Stimulated activated CD8-positive, alpha-beta memory T cell treated with anti-CD3 and anti-CD28 coated beads, Interleukin-15, amount 100 ng/mL, for 24 hours (primary cell): Measurements from ENCODE around the gene AGPAT1.
A peak's percentile ranks its signal among the peaks of the same experiment; 100 is the strongest.
"Not testable (repeated sequence)": the region's sequence is repeated elsewhere in the genome, so short reads cannot be mapped to it uniquely, and the experiment has no call there.

Experiments used
- DNase-seq: peaks from one replicate; pipeline ENCODE4 v3.0.0-alpha.2; 2020; ENCODE audit warnings: low read depth

AGPAT1 gene

GRCh38 chr6:32148289-32149091, 27.4 kb downstream of the AGPAT1 start:
- DNase-seq, result peak; percentile 32

DNA sequence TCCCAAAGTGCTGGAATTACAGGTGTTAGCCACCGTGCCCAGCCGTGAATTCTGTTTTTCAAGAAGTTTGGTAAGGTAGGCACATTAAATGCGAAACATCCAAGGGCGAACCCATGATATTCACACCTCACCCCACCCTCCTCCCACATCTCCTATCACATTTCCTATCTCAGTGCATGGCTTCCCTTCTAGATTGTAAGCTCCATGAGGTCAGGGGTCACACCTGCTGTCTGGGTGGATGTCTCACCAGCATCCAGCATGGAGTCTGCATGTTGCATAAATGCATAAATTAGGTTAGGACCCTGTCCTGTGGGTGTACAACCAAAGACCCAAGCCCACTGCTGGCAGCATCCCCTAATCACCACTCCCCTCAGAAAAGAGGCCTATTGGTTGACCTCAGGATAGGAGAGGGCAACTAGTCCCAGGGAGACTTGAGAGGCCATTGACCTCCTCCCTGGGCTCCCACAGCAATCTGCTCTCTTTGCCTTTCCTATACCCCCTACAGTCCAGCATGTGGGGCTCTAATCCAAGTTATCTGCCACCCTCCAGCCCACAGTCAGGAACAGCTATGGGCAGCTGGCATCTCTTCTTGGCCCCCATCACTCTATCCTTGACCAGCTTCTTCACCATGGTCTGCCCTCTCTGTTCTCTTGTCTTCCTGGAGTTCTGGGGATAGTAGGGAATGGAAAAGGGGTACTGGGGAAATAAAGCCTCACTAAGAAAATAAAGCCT, 28.3 kb downstream of the AGPAT1 start:
- DNase-seq, result no peak

- DNase-seq, result no peak
Observed at GRCh38 chr6:32146687-32147086, 29.2 kb downstream of the AGPAT1 start.

- no peak for DNase-seq
Observed at GRCh38 chr6:32146287-32146686, 29.6 kb downstream of the AGPAT1 start.

DNA sequence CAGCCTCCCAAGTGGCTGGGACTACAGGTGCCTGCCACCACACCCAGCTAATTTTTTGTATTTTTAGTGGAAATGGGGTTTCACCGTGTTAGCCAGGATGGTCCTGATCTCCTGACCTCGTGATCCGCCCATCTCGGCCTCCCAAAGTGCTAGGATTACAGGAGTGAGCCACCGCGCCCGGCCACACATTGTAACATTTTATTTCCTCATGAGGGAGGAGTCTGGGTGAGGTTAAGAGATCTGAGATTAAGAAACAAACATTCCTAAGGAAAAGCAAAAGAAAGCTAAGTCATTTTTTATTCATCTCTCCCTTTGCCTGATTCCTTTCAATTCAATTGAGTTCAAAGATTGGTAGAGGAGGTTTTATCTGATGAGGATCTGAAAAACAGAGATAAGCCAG, 31.6 kb downstream of the AGPAT1 start:
- DNase-seq, result not testable (repeated sequence)

DNA sequence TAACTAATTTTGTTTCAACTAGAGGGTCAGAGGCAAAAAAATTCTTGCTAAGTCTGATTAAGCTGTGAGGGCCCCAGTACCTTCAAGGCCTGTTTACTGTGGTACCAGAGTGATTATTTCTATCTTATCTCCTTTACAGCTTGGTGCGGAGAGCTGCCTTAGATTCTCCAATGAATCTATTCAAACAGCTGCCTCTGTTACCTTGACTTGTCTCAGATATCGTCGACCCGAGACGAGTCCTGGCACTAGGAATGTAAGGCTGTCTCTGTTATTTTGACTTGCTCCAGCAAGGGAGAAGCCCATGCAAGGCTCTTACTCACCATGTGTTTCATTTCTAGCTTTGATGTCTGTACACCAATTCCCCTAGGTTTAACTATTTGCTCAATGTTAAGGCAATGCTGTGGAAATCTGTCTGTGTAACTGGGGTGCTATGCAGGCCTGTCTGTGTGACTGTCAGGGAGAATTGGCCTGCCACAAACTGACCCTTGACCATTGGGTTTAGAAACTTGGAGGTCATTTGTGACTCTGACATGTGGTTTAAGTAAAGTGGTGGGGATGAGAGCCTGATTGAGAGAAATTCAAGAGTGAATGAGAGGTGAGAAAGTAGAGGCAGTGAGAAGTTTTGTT, 35.4 kb downstream of the AGPAT1 start:
- DNase-seq, result no peak

DNA sequence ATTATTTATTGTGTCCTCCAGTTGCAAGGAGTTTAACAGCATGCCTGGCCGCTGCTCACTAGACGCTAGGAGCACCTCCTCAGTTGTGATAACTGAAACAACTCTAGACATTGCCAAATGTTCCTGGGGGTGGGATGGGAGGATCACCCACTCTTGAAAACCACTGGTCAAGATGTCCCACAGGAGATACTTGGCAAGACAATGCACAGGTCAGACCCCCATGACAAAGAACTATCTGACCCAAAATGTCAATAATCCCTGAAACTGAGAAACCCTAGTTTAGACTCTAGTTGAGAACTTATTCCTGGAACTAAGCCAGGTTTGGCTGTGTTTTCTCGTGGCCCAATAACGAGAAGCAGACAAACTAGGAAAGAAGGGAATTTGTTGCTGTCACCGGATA, 36.3 kb downstream of the AGPAT1 start:
- no peak for DNase-seq

- DNase-seq, result no peak
Observed at GRCh38 chr6:32137454-32137853, 38.4 kb downstream of the AGPAT1 start.

DNA sequence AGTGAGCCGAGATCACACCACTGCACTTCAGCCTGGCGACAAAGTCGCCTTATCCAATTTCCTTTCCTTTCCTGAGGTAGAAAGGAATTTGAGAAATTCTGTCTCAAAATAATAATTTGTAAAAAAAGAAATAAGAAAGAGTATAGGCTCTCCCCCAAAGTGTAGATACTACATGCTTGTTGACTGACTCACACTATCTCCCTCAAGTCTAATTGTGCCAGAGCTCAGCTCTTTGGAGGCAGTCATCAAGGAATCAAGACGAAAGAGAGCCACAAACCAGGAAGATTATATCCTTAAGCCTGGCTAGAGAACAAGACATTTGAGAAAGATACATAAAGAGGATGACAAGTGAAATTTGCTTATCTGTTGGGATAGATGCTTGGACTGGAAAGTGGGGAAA, 42.1 kb downstream of the AGPAT1 start:
- DNase-seq, result no peak

DNA sequence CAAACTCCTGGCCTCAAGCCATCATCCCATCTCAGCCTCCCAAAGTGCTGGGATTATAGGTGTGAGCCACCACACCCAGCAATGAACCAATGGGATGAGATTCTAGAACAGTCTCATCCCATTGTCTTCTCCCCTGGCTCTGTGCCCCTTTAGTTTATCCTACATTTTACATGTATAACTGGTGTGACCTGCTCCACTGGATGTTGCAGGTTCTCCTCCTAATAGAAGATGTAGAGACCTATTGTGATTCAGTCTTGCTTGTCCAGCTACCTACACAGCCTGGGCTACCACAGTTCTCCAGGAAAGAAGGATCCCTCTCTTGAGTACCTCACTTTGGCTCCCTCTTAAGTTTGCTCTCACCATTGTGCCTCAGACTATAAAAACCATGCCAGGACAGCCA, 43.8 kb downstream of the AGPAT1 start:
- no peak for DNase-seq

- DNase-seq, result no peak
Observed at GRCh38 chr6:32131439-32131948, 44.4 kb downstream of the AGPAT1 start.

DNA sequence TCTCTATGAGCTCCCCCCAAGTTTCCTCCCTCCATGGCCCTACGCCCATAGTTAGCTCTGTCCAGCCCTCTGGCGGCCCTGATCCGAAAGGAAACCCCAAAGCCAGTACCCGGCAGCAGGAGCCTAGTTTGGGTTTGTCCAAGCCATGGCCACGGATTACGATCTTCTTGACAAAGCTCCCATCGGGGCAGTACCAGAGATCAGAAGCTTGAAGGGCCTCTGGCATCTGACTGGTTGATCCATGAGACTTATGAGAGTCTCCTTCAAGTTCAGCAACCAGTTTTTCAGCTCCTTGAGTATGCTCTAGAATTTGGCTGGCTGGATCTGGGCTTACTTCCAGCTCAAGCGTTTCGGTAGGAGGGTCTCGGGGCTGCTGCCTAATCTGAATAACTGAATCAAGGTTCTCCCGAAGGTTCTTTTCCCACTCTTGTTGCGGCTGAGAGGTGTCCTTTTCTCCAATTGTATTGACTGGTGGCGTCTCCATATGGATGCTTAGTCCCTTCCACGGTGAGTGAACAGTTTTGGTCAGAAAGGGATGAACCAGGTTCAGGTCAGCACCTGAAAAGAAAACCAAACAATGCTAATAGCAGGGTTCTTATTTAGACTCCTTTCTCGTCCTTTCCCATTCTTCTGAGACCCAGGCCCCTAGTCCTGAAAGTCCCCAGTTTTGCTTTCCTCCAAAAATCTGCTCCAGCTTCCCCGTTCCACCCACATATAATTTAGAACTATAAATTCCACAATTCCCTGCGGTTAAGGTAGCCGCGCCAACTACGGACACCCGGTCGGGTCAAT, 46.4 kb downstream of the AGPAT1 start:
- no peak for DNase-seq

DNA sequence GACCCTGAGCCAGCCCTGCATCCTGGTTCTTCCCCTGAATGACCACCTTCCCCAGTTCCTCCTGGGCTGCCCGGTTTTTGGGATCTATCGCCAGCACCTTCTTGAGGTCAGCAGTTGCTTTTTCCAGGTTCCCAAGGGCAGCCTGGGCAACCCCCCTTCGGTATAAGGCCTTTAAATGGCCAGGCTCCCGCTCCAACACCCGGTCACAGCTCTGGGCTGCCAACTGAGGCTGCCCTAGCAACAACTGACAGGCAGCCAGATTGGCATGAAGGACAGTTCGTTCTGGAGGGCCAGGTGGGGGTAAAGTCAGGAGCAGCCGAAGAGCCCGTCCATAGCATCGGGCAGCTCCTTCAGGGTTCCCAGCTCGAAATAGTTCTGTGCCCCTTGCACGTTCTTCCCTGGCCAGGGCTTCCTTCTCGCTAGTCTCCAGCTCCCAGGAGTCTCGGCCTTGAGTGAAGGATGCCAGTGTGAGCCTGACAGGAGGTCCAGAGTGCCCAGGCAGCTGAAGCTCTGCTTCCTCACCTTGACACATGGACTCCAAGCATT, 47.1 kb downstream of the AGPAT1 start:
- DNase-seq, result no peak

GRCh38 chr6:32127717-32128592, 47.9 kb downstream of the AGPAT1 start, which contains the start of gene ATF6B:
Gene ATF6B (minus strand): TSS chr6:32128246. CDS start chr6:32128207, 39 bp downstream.
- peak; percentile 85 for DNase-seq

DNA sequence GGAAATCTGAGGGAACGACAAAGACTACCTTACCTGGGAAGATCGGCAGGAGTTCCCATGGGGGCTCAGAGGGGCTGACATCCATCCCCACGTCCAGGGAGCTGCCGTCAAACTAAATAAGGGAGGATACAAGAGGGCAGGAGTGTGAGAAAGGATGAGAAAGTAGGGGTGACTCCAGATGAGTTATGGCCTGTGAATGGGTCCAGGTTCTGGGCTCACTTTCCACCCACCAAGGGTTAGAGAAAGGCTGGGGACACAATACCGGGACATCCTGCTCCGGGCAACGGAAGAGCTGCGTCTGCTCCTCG, 48.5 kb downstream of the AGPAT1 start:
- no peak for DNase-seq

DNA sequence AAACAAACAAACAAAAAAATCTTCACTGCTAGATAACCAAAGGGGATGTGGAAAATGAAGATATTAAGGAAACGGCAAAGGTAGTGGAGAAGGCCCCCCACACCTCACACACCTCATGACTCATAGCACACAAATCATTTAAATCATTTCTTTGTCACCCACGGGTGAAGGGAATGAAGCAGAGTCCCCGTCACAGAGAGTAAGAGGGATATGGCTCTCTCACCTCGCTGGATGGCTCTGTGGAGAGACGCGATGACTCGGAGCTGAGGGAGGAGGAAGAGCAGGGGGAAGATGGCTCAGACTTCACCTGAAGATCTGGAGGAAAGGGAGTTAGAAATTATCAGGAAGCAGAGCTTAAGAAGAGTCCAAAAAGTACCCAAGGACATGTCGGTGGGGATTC, 49.0 kb downstream of the AGPAT1 start:
- no peak for DNase-seq

DNA sequence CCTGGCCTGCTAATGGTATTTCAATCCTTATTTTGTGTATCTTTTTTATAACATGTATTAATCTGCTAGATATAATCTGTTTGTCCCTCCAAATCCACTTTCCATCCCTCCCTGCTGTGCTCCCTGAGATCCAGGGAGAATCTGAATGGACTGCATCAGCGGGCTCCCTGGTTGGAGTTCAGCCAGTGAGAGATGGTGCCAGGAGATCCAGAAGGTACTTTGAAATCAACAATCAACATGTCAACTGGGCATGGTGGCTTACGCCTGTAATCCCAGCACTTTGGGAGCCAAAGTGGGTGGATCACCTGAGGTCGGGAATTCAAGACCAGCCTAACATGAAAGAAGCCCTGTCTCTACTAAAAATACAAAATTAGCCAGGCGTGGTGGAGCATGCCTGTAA, 52.2 kb downstream of the AGPAT1 start:
- no peak for DNase-seq

DNA sequence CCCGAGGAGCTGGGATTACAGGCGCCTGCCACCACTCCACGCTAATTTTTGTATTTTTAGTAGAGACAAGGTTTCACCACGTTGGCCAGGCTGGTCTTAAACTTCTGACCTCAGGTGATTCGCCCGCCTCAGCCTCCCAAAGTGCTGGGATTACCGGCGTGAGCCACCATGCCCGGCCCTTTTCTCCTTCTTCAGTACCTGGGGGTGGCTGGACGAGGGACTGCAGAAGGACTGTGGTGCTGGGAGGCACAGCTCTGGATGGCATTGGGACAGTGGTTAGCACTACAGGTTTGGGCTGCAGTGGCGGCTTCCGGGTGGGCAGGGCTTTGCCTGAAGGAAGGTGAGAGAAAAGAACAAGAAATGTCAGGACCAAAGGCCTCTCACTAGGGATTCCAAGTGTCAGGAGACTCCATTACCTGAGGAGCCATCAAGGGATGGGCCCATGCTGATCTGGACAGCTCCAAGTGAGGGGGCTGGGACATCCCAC, 55.3 kb downstream of the AGPAT1 start:
- no peak for DNase-seq

- DNase-seq, result peak; percentile 38
Observed at GRCh38 chr6:32118782-32119628, 56.9 kb downstream of the AGPAT1 start.
